Epithelial cell of esophagus (primary cell): ENCODE measurements around the gene RAP1GAP.
A peak's percentile ranks its signal among the peaks of the same experiment; 100 is the strongest.

Experiments
- DNase-seq: peaks from one replicate; pipeline ENCODE4 v3.0.0; 2010; ENCODE audit warnings: low read depth
- H3K4me3 ChIP-seq: 2 replicates; pipeline ENCODE4 v1.5.1; 2011; ENCODE audit warnings: mild to moderate bottlenecking, low read length, control low read depth
- TF ChIP-seq, protein P1 (sequence below): IDR thresholded peaks from 2 replicates; pipeline ENCODE4 v1.5.1; 2011; ENCODE audit warnings: low read depth, mild to moderate bottlenecking, low read length, control low read depth, inconsistent platforms; ENCODE audit not compliant: insufficient read depth; ENCODE audit errors: missing control alignments

The RAP1GAP gene

DNA sequence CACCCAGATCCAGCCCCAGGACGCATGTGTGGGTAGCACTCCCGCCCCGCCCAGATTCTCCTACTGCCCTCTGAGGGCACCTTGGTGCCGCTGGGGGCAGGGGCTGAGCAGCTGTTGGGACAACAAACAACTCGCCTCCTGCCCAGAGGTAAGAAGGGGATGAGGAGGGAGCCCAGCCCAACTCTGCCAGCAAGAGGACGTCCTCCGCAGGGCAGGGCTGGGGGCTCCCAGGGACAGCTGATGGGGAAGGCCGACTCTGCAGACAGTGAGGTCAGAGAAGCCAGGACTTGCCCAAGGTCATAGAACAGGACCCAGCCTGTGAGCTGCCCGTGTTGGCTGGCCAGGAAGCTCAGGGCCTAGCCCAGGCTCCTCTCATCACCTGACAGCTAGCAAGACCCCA lies 18.8 kb downstream of the RAP1GAP start:
- TF ChIP-seq, protein P1, sequence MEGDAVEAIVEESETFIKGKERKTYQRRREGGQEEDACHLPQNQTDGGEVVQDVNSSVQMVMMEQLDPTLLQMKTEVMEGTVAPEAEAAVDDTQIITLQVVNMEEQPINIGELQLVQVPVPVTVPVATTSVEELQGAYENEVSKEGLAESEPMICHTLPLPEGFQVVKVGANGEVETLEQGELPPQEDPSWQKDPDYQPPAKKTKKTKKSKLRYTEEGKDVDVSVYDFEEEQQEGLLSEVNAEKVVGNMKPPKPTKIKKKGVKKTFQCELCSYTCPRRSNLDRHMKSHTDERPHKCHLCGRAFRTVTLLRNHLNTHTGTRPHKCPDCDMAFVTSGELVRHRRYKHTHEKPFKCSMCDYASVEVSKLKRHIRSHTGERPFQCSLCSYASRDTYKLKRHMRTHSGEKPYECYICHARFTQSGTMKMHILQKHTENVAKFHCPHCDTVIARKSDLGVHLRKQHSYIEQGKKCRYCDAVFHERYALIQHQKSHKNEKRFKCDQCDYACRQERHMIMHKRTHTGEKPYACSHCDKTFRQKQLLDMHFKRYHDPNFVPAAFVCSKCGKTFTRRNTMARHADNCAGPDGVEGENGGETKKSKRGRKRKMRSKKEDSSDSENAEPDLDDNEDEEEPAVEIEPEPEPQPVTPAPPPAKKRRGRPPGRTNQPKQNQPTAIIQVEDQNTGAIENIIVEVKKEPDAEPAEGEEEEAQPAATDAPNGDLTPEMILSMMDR = no peak
- no peak for DNase-seq
- no peak overlapping the region for H3K4me3 ChIP-seq

DNA sequence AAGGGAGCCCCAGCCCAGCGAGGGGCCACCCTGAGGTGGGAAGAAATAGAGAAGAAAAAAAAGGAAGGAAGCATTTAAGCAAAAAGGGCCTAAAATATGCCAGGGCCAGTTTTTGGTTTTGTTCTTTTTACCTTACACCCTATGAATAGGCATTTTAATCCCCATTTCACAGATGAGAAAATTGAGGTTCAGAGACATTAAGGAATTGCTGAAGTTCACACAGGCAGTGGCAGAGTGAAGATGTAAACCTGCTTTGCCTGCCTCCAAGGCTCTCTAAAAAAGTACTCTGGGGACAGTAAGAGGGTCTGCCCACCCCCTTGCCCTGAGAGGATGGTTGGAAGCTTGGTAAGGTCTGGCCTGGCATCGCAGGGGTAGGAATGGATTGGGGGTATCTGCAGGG lies 19.8 kb downstream of the RAP1GAP start:
- no peak overlapping the region for H3K4me3 ChIP-seq
- TF ChIP-seq, protein P1 = no peak

DNA sequence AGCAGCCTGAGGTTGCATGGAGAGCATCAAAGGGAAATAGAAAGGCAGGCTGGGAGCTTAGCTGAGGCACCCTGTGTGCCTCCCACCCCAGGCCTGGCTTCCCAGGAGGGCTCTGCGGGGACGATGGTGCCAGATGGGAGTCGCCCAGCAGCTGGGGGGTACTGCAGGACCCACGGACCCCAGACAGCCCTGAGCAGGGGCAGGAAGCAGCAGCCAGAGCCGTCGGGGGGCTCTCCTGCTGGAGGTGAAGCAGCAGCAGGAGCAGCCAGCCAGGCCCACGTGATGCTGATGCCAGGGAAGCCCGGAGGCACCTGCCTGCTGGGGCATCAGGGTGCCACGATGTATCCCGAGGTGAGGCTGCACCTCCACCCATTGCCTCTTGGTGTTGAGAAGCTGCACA lies 20.4 kb downstream of the RAP1GAP start:
- TF ChIP-seq, protein P1 = no peak
- no peak overlapping the region for H3K4me3 ChIP-seq
- DNase-seq = no peak

More for the DNA sequence above, 19.8 kb downstream of the RAP1GAP start:
- no peak for DNase-seq

DNA sequence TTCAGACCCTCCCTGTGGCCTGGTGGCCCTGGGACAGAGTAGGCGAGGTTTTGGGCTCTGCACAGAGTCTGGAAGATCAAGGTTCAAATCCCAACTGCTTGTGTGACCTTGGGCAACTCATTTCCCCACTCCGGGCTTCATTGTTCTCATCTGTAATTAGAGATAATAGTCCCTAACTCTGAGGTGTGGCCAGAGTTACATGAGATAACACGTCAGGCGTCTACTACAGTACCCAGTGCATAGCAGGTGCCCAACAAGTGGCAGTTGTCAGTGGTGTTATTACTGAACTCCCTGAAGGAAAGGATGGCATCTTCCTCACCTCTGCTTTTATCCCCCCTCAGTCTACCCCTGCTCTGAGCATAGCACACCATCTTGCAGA lies 20.8 kb downstream of the RAP1GAP start:
- TF ChIP-seq, protein P1 = no peak
- no peak for DNase-seq
- H3K4me3 ChIP-seq = no peak overlapping the region

DNA sequence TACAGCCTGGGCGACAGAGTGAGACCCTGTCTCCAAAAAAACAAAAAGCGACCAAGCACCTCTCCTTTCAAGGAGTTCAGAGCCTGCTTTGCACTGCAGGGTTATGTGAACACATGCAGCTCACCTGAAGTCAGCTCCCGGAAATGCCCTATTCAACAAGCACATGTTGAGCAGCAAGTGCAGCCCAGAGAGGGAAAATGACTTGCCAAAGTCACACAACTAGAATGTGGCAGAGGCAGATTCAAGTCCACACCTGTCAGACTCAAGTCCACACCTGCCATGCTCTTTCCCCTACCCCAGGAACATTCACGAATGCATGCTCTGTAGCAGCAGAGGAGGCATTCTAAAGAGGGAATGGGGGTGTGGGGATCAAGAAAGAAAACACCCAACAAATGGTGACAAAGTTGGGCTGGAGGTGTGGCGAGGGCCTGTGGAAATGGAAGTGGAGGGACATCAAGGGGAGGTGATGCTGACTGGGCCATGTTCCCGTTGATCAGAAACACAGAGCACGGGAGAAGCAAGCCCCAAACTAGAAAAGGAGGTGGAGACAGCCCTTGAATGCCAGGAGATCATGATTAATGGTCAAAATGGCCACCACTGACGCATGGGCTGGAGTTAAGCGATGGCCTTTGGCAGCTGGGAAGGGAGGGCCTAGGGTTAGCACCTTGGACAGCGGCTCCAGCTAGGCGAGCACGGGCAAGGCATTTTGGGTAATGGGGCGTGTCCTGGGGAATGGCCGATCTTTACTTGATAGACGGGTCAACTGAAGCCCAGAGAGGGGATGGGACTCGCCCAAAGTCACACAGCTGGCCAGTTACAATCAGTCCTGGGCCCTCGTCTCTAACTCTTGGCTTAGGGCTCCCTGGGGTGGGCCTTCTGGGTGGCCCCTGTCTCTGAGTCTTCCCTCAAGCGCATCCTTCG lies 21.5 kb downstream of the RAP1GAP start:
- TF ChIP-seq, protein P1 = no peak
- H3K4me3 ChIP-seq = no peak overlapping the region
- peak; percentile 73 for DNase-seq

DNA sequence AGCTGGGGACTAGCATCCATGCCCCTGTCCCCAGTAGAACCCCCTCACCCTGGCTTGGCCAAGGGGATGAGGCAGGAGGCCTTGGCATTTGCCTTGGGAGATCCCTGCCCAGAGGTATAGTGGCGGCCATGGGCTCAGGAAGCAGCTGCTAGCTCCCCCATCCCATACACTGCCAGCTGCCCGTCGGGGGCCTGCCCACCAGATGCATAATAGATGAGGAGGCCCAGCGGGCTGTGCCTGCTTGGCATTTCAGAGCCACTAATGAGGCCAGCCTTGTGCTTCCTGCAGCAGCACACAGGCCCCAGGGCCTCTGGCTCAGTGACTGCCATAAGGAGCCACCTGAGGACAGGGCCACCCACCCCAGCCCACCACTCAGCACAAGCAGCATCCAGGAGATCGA lies 23.6 kb downstream of the RAP1GAP start:
- DNase-seq = no peak
- TF ChIP-seq, protein P1 = no peak
- no peak overlapping the region for H3K4me3 ChIP-seq

DNA sequence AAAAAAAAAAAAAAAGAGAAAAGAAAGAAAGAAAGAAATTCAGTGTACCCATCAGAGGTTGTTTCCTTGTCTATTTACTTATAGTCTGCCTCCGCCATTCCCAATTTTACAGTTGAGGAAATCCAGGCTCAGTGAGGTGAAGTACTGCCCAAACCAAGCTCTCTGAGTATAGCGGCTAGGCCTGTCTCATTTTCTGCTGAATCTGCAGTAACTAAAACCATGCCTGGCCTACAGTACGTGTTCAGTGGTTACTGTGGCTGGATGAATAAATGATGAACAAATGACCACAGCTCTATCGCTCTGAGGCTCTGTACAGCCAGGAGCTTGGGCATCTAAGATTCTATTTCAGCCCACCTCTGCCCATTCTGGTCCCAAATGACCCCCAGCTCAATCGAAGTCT lies 24.3 kb downstream of the RAP1GAP start:
- no peak overlapping the region for H3K4me3 ChIP-seq
- TF ChIP-seq, protein P1 = no peak
- DNase-seq = no peak
